ENCODE data around the gene UGT2A1.

Gene UGT2A1

GRCh38 chr4:69591364-69591763 is 61.7 kb downstream of the UGT2A1 start:
- no peaks in the 10 kb centered on the region for H3K4me1 ChIP-seq (ENCODE audit: control insufficient read depth, insufficient read depth, low read length)
- no peak for DNase-seq (ENCODE audit: low read depth, low spot score)
- WGBS (ENCODE audit: insufficient coverage, insufficient read length), result no CpG with 5 or more reads among the region's 1 CpG
- H3K9me3 ChIP-seq (ENCODE audit: control insufficient read depth, insufficient read depth, low read length), result no peaks in the 10 kb centered on the region
- H3K27me3 ChIP-seq (ENCODE audit: control insufficient read depth, insufficient read depth, low read length), result no peaks in the 10 kb centered on the region
- H3K36me3 ChIP-seq (ENCODE audit: control insufficient read depth, insufficient read depth, low read length), result no peaks in the 10 kb centered on the region
- no peak overlapping the region for H3K27ac ChIP-seq (ENCODE audit: low read length)
- H3K4me3 ChIP-seq (ENCODE audit: low read length), result no peak overlapping the region

DNA sequence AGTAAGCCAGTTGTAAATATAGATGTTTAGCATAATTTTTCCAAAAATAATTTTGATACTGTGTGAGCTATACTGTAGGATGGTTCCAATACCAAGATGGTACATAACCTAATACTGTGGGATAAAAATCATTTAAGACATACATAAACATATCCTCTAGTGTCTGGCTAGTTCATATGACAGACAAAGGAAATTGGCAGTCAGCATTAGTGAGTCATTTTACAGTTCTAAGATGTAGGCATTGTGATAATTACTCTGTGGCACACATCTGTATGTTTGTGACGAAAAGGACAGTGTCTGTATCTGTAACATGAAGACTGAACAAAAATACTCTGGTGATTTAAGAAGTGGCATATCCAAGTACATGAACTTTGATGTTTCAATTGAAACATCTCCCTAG is 63.2 kb downstream of the UGT2A1 start:
- Histone ChIP-seq H3K4me3 (ENCODE audit: low read length) (no peak overlapping the region), H3K36me3 (ENCODE audit: control insufficient read depth, insufficient read depth, low read length) (no peaks in the 10 kb centered on the region), H3K4me1 (ENCODE audit: control insufficient read depth, insufficient read depth, low read length) (no peaks in the 10 kb centered on the region), H3K27ac (ENCODE audit: low read length) (no peak overlapping the region), H3K9me3 (ENCODE audit: control insufficient read depth, insufficient read depth, low read length) (no peaks in the 10 kb centered on the region), H3K27me3 (ENCODE audit: control insufficient read depth, insufficient read depth, low read length) (no peaks in the 10 kb centered on the region)
- WGBS (ENCODE audit: insufficient coverage, insufficient read length), result no CpG with 5 or more reads among the region's 1 CpG
- DNase-seq (ENCODE audit: low read depth, low spot score), result no peak

GRCh38 chr4:69584135-69584534 is 68.9 kb downstream of the UGT2A1 start:
- WGBS (ENCODE audit: insufficient coverage, insufficient read length), result no CpG with 5 or more reads among the region's 5 CpGs

GRCh38 chr4:69583543-69583942 is 69.5 kb downstream of the UGT2A1 start:
- Histone ChIP-seq H3K27ac (ENCODE audit: low read length) (no peak overlapping the region), H3K27me3 (ENCODE audit: control insufficient read depth, insufficient read depth, low read length) (no peaks in the 10 kb centered on the region), H3K4me3 (ENCODE audit: low read length) (no peak overlapping the region), H3K4me1 (ENCODE audit: control insufficient read depth, insufficient read depth, low read length) (no peaks in the 10 kb centered on the region), H3K9me3 (ENCODE audit: control insufficient read depth, insufficient read depth, low read length) (no peaks in the 10 kb centered on the region), H3K36me3 (ENCODE audit: control insufficient read depth, insufficient read depth, low read length) (no peaks in the 10 kb centered on the region)
- no CpG with 5 or more reads among the region's 2 CpGs for WGBS (ENCODE audit: insufficient coverage, insufficient read length)
- no peak for DNase-seq (ENCODE audit: low read depth, low spot score)

More at GRCh38 chr4:69584135-69584534, 68.9 kb downstream of the UGT2A1 start:
- no peaks in the 10 kb centered on the region for H3K9me3 ChIP-seq (ENCODE audit: control insufficient read depth, insufficient read depth, low read length)
- no peaks in the 10 kb centered on the region for H3K36me3 ChIP-seq (ENCODE audit: control insufficient read depth, insufficient read depth, low read length)
- no peak for DNase-seq (ENCODE audit: low read depth, low spot score)
- H3K4me1 ChIP-seq (ENCODE audit: control insufficient read depth, insufficient read depth, low read length), result no peaks in the 10 kb centered on the region
- no peaks in the 10 kb centered on the region for H3K27me3 ChIP-seq (ENCODE audit: control insufficient read depth, insufficient read depth, low read length)
- no peak overlapping the region for H3K4me3 ChIP-seq (ENCODE audit: low read length)
- no peak overlapping the region for H3K27ac ChIP-seq (ENCODE audit: low read length)

GRCh38 chr4:69577245-69577644 is 75.8 kb downstream of the UGT2A1 start:
- H3K36me3 ChIP-seq (ENCODE audit: control insufficient read depth, insufficient read depth, low read length), result no peaks in the 10 kb centered on the region
- no peak for DNase-seq (ENCODE audit: low read depth, low spot score)
- H3K9me3 ChIP-seq (ENCODE audit: control insufficient read depth, insufficient read depth, low read length), result no peaks in the 10 kb centered on the region
- no peak overlapping the region for H3K4me3 ChIP-seq (ENCODE audit: low read length)
- H3K4me1 ChIP-seq (ENCODE audit: control insufficient read depth, insufficient read depth, low read length), result no peaks in the 10 kb centered on the region
- WGBS (ENCODE audit: insufficient coverage, insufficient read length), result no CpG with 5 or more reads among the region's 1 CpG
- H3K27me3 ChIP-seq (ENCODE audit: control insufficient read depth, insufficient read depth, low read length), result no peaks in the 10 kb centered on the region
- H3K27ac ChIP-seq (ENCODE audit: low read length), result no peak overlapping the region

GRCh38 chr4:69576251-69576877 is 76.7 kb downstream of the UGT2A1 start:
- no peak overlapping the region for H3K4me3 ChIP-seq (ENCODE audit: low read length)
- no peak for DNase-seq (ENCODE audit: low read depth, low spot score)
- H3K27me3 ChIP-seq (ENCODE audit: control insufficient read depth, insufficient read depth, low read length), result no peaks in the 10 kb centered on the region
- no peak overlapping the region for H3K27ac ChIP-seq (ENCODE audit: low read length)
- H3K4me1 ChIP-seq (ENCODE audit: control insufficient read depth, insufficient read depth, low read length), result no peaks in the 10 kb centered on the region
- H3K9me3 ChIP-seq (ENCODE audit: control insufficient read depth, insufficient read depth, low read length), result no peaks in the 10 kb centered on the region
- no peaks in the 10 kb centered on the region for H3K36me3 ChIP-seq (ENCODE audit: control insufficient read depth, insufficient read depth, low read length)
- no CpG with 5 or more reads among the region's 24 CpGs for WGBS (ENCODE audit: insufficient coverage, insufficient read length)

GRCh38 chr4:69568787-69569186 is 84.3 kb downstream of the UGT2A1 start:
- no peaks in the 10 kb centered on the region for H3K9me3 ChIP-seq (ENCODE audit: control insufficient read depth, insufficient read depth, low read length)
- no peaks in the 10 kb centered on the region for H3K27me3 ChIP-seq (ENCODE audit: control insufficient read depth, insufficient read depth, low read length)
- WGBS (ENCODE audit: insufficient coverage, insufficient read length), result no CpG with 5 or more reads among the region's 1 CpG
- H3K4me3 ChIP-seq (ENCODE audit: low read length), result no peak overlapping the region
- H3K27ac ChIP-seq (ENCODE audit: low read length), result no peak overlapping the region
- DNase-seq (ENCODE audit: low read depth, low spot score), result no peak
- no peaks in the 10 kb centered on the region for H3K4me1 ChIP-seq (ENCODE audit: control insufficient read depth, insufficient read depth, low read length)
- no peaks in the 10 kb centered on the region for H3K36me3 ChIP-seq (ENCODE audit: control insufficient read depth, insufficient read depth, low read length)

DNA sequence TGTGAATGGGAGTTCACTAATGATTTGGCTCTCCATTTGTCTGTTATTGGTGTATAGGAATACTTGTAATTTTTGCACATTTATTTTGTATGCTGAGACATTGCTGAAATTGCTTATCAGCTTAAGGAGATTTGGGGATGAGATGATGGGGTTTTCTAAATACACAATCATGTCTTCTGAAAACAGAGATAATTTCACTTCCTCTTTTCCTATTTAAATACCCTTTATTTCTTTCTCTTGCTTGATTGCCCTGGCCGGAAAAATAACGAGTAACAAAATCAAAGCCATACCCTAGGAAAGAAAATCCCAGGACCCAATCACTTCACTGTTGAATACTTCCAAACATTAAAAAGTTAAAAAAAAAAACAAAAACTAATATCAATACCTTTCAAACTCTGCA is 89.6 kb downstream of the UGT2A1 start:
- no CpG with 5 or more reads among the region's 2 CpGs for WGBS (ENCODE audit: insufficient coverage, insufficient read length)
- DNase-seq (ENCODE audit: low read depth, low spot score), result no peak

GRCh38 chr4:69549651-69550050 is 103.4 kb downstream of the UGT2A1 start:
- no peaks in the 10 kb centered on the region for H3K27me3 ChIP-seq (ENCODE audit: control insufficient read depth, insufficient read depth, low read length)
- no peak overlapping the region for H3K4me3 ChIP-seq (ENCODE audit: low read length)
- no CpG with 5 or more reads among the region's 2 CpGs for WGBS (ENCODE audit: insufficient coverage, insufficient read length)
- no peaks in the 10 kb centered on the region for H3K4me1 ChIP-seq (ENCODE audit: control insufficient read depth, insufficient read depth, low read length)
- no peaks in the 10 kb centered on the region for H3K36me3 ChIP-seq (ENCODE audit: control insufficient read depth, insufficient read depth, low read length)
- no peaks in the 10 kb centered on the region for H3K9me3 ChIP-seq (ENCODE audit: control insufficient read depth, insufficient read depth, low read length)
- no peak overlapping the region for H3K27ac ChIP-seq (ENCODE audit: low read length)
- no peak for DNase-seq (ENCODE audit: low read depth, low spot score)

More for the DNA sequence above, 89.6 kb downstream of the UGT2A1 start:
- Histone ChIP-seq H3K27me3 (ENCODE audit: control insufficient read depth, insufficient read depth, low read length) (no peaks in the 10 kb centered on the region), H3K27ac (ENCODE audit: low read length) (no peak overlapping the region), H3K4me1 (ENCODE audit: control insufficient read depth, insufficient read depth, low read length) (no peaks in the 10 kb centered on the region), H3K36me3 (ENCODE audit: control insufficient read depth, insufficient read depth, low read length) (no peaks in the 10 kb centered on the region), H3K4me3 (ENCODE audit: low read length) (no peak overlapping the region), H3K9me3 (ENCODE audit: control insufficient read depth, insufficient read depth, low read length) (no peaks in the 10 kb centered on the region)

DNA sequence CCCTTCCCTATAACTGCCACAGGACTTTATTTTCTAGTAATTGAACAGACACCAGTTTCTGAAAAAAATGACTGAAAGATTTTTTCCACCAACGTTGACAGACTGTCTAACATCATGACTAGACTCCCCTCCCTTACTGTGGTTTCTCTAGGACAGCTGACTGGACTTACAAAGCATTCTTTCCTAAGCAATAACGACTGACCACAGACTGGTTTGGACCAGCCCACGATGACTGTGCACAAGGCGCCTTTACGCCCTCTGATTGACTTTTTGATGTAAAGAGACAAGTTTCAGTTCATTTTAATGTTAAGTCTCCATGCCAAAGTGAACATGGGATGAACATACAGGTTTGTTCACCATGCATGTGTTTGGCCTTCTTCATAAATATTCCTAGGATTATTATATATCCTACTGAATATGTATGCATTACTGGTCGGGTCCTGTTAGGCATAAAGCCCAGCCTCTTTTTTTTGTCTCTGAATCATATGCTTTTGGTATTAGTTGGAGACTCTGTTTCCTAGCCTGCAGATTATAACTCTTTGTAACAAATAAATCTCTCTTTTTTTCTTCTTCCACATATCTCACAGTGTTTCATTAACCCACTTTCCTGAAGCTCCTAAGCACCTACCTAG is 106.8 kb downstream of the UGT2A1 start:
- Histone ChIP-seq H3K27ac (ENCODE audit: low read length) (no peak overlapping the region), H3K36me3 (ENCODE audit: control insufficient read depth, insufficient read depth, low read length) (no peaks in the 10 kb centered on the region), H3K4me1 (ENCODE audit: control insufficient read depth, insufficient read depth, low read length) (no peaks in the 10 kb centered on the region), H3K4me3 (ENCODE audit: low read length) (no peak overlapping the region), H3K9me3 (ENCODE audit: control insufficient read depth, insufficient read depth, low read length) (no peaks in the 10 kb centered on the region), H3K27me3 (ENCODE audit: control insufficient read depth, insufficient read depth, low read length) (no peaks in the 10 kb centered on the region)
- DNase-seq (ENCODE audit: low read depth, low spot score), result no peak
- no CpG with 5 or more reads among the region's 6 CpGs for WGBS (ENCODE audit: insufficient coverage, insufficient read length)
